HCT116 (cell line): ENCODE results near the gene CHI3L2. TPM values are rescaled to one million over a fixed set of nuclear protein-coding genes. Genes with fewer than 3 reads are reported as not detected.

ENCODE experiments used
- ATAC-seq: fragments of 200-7000 bp; cut with Tn5 transposase; 2 replicates; pipeline ENCODE4 v1.9.1; 2020; ENCODE audit warnings: mild to moderate bottlenecking, moderate library complexity
- BruUV-seq: library from RNA; stranded (reverse); fragments of 400-500 nt; replicated peaks from 2 replicates; lab custom pipeline; 2021; lab: Mats Ljungman, UMichigan
- CTCF ChIA-PET: fragments of 300-600 bp; sonication (Branson Sonifier 250); formaldehyde crosslinking; loops from one replicate; lab custom pipeline; 2021; ENCODE audit warnings: antibody characterized with exemption; lab: Charles Lee
- POLR2A ChIA-PET: fragments of 300-600, 350-600 bp; sonication (Branson Sonifier 250); formaldehyde crosslinking; loops from one replicate; lab custom pipeline; 2021; ENCODE audit warnings: antibody characterized with exemption; lab: Charles Lee
- RAD21 ChIA-PET, 2 experiments: fragments of 300-600 bp; sonication (Branson Sonifier 250); formaldehyde crosslinking; loops; one replicate each; lab custom pipeline; 2023; ENCODE audit warnings: low total read pairs in 2 of 2; ENCODE audit not compliant: uncharacterized antibody in 2 of 2, unreplicated experiment in 2 of 2, low non-redundant PET in 1 of 2; lab: Charles Lee
- DNase-seq: peaks from one replicate; pipeline ENCODE4 v3.0.0-alpha.2; 2010; ENCODE audit warnings: low read depth, low spot score
- H2AFZ ChIP-seq: fragments of 200-600 bp; shearing (Covaris generic), sonication (generic); 2 replicates; pipeline ENCODE4 v1.6.1; 2017; ENCODE audit warnings: low read depth, mixed run types, mixed read lengths, antibody characterized with exemption, low read length; ENCODE audit not compliant: poor library complexity, severe bottlenecking
- H3K27ac ChIP-seq: 2 replicates; pipeline ENCODE4 v1.5.1; 2012; ENCODE audit warnings: low read depth, low read length
- H3K27me3 ChIP-seq: fragments of 200-600 bp; sonication (generic); 2 replicates; pipeline ENCODE4 v1.6.1; 2016; ENCODE audit warnings: mixed run types, low read length, mixed read lengths; ENCODE audit not compliant: insufficient read depth
- H3K36me3 ChIP-seq, 2 experiments: fragments of 200-500 bp in 1 of 2; fragments of 200-600 bp in 1 of 2; sonication (Bioruptor generic) in 1 of 2; sonication (generic) in 1 of 2; 2 replicates each; pipeline versions ENCODE4 v1.5.1 to v1.6.1; 2014 to 2016; ENCODE audit warnings: low read length in 2 of 2, inconsistent platforms in 1 of 2, mixed read lengths in 1 of 2, mixed run types in 1 of 2; ENCODE audit not compliant: insufficient read depth in 2 of 2, control insufficient read depth in 1 of 2
- H3K4me1 ChIP-seq, 2 experiments: fragments of 200-600 bp in 1 of 2; sonication (generic) in 1 of 2; 2 replicates each; pipeline versions ENCODE4 v1.5.1 to v1.6.1; 2012 to 2017; ENCODE audit warnings: low read length in 2 of 2, inconsistent platforms in 1 of 2, mild to moderate bottlenecking in 1 of 2, mixed read lengths in 1 of 2, mixed run types in 1 of 2, moderate library complexity in 1 of 2; ENCODE audit not compliant: insufficient read depth in 2 of 2, control insufficient read depth in 1 of 2
- H3K4me2 ChIP-seq: fragments of 200-600 bp; sonication (generic); 2 replicates; pipeline ENCODE4 v1.6.1; 2017; ENCODE audit warnings: mixed run types, low read length, mixed read lengths
- H3K4me3 ChIP-seq, 2 experiments: fragments of 200-600 bp in 1 of 2; sonication (generic) in 1 of 2; replicated peaks in 1 of 2; 2 replicates each; pipeline ENCODE4 v1.5.1; 2011 to 2016; ENCODE audit warnings: low read length in 2 of 2, control low read depth in 1 of 2, low read depth in 1 of 2, mild to moderate bottlenecking in 1 of 2, mixed read lengths in 1 of 2, mixed run types in 1 of 2
- H3K79me2 ChIP-seq: fragments of 200-600 bp; sonication (generic); 2 replicates; pipeline ENCODE4 v1.6.1; 2017; ENCODE audit warnings: mild to moderate bottlenecking, mixed run types, low read length, moderate library complexity, mixed read lengths; ENCODE audit not compliant: insufficient read depth
- H3K9ac ChIP-seq: fragments of 200-600 bp; sonication (generic); 2 replicates; pipeline ENCODE4 v1.6.1; 2016; ENCODE audit warnings: low read length, mixed read lengths
- H3K9me2 ChIP-seq: fragments of 200-600 bp; sonication (generic), shearing (Covaris generic); 2 replicates; pipeline ENCODE4 v1.6.1; 2017; ENCODE audit warnings: mixed run types, mild to moderate bottlenecking, moderate library complexity; ENCODE audit not compliant: insufficient read depth
- H3K9me3 ChIP-seq, 2 experiments: fragments of 200-500 bp in 1 of 2; fragments of 200-600 bp in 1 of 2; sonication (Bioruptor generic) in 1 of 2; sonication (generic) in 1 of 2; 2 replicates each; pipeline ENCODE4 v1.6.1; 2014 to 2017; ENCODE audit warnings: low read length in 2 of 2, mixed read lengths in 2 of 2, inconsistent platforms in 1 of 2, low read depth in 1 of 2, mild to moderate bottlenecking in 1 of 2, mixed run types in 1 of 2, moderate library complexity in 1 of 2; ENCODE audit not compliant: control insufficient read depth in 1 of 2, insufficient read depth in 1 of 2
- H4K20me1 ChIP-seq: fragments of 200-600 bp; sonication (generic), shearing (Covaris generic); 2 replicates; pipeline ENCODE4 v1.6.1; 2017; ENCODE audit warnings: mixed run types, mild to moderate bottlenecking, moderate library complexity; ENCODE audit not compliant: insufficient read depth
- CEBPB ChIP-seq: IDR thresholded peaks from 2 replicates; pipeline ENCODE4 v1.6.1; 2012; ENCODE audit warnings: low read depth
- EGR1 ChIP-seq: IDR thresholded peaks from 2 replicates; pipeline ENCODE4 v1.6.1; 2012; ENCODE audit warnings: low read depth
- ELF1 ChIP-seq: IDR thresholded peaks from 2 replicates; pipeline ENCODE4 v1.6.1; 2012; ENCODE audit warnings: low read depth, borderline replicate concordance
- EZH2 ChIP-seq: fragments of 200-600 bp; sonication (generic); IDR thresholded peaks from 2 replicates; pipeline ENCODE4 v1.6.1; 2017; ENCODE audit warnings: antibody characterized with exemption, mixed run types
- EZH2phosphoT487 ChIP-seq: fragments of 200-600 bp; IDR thresholded peaks from 2 replicates; pipeline ENCODE4 v1.6.1; 2018; ENCODE audit warnings: antibody characterized with exemption, borderline replicate concordance
- FOSL1 ChIP-seq: IDR thresholded peaks from 2 replicates; pipeline ENCODE4 v1.6.1; 2012; ENCODE audit warnings: low read depth
- JUND ChIP-seq: IDR thresholded peaks from 2 replicates; pipeline ENCODE4 v1.6.1; 2012
- POLR2A ChIP-seq: IDR thresholded peaks from 2 replicates; pipeline ENCODE4 v1.7.0; 2011; ENCODE audit warnings: borderline replicate concordance; ENCODE audit not compliant: insufficient read depth, insufficient read length; ENCODE audit errors: extremely low read depth
- RAD21 ChIP-seq: IDR thresholded peaks from 2 replicates; pipeline ENCODE4 v1.6.1; 2012; ENCODE audit warnings: low read depth, mild to moderate bottlenecking
- REST ChIP-seq: IDR thresholded peaks from 2 replicates; pipeline ENCODE4 v1.6.1; 2012; ENCODE audit warnings: low read depth
- SIN3A ChIP-seq: IDR thresholded peaks from 2 replicates; pipeline ENCODE4 v1.6.1; 2012; ENCODE audit warnings: low read depth
- SP1 ChIP-seq: IDR thresholded peaks from 2 replicates; pipeline ENCODE4 v1.6.1; 2012; ENCODE audit warnings: low read depth
- SRF ChIP-seq: IDR thresholded peaks from 2 replicates; pipeline ENCODE4 v1.6.1; 2012; ENCODE audit warnings: low read depth
- YY1 ChIP-seq: IDR thresholded peaks from 2 replicates; pipeline ENCODE4 v1.6.1; 2011; ENCODE audit warnings: low read length, low read depth, moderate library complexity, mild to moderate bottlenecking; ENCODE audit not compliant: insufficient replicate concordance; ENCODE audit errors: extremely low read depth
- ZBTB33 ChIP-seq: IDR thresholded peaks from 2 replicates; pipeline ENCODE4 v1.6.1; 2011; ENCODE audit warnings: mild to moderate bottlenecking, low read length, moderate library complexity; ENCODE audit not compliant: insufficient replicate concordance; ENCODE audit errors: extremely low read depth
- ZFX ChIP-seq: fragments of 450-650 bp; IDR thresholded peaks from 2 replicates; pipeline ENCODE4 v1.6.1; 2017
- ZNF274 ChIP-seq: fragments of 200-500 bp; sonication (Bioruptor generic); IDR thresholded peaks from 2 replicates; pipeline ENCODE4 v1.6.1; 2014; ENCODE audit warnings: mild to moderate bottlenecking, low read depth, low read length, inconsistent platforms
- intact Hi-C: fragments of 100-400 bp; cut with micrococcal nuclease; formaldehyde crosslinking; loops from 2 replicates; pipeline ENCODE4 v1.10.0; 2022
- total RNA-seq: library from RNA; stranded (reverse); gene quantifications from one replicate; pipeline ENCODE4 v1.2.1, GENCODE V29; 2021; ENCODE audit not compliant: unreplicated experiment

The CHI3L2 gene
- total RNA-seq, 1 experiment from 2014 or later = not detected

GRCh38 chr1:111234866-111235265 lies 7.4 kb downstream of the CHI3L2 start:
- POLR2A ChIA-PET = no interaction called here
- Histone ChIP-seq H3K4me2 (no peak overlapping the region), H3K27me3 (no peaks in the 10 kb centered on the region), H3K79me2 (no peaks in the 10 kb centered on the region), H3K27ac (no peak overlapping the region), H3K4me1 (peaks cover 0 to 12% of the 10 kb centered on the region in 2 experiments; a peak in 1 of 4 replicates), H3K4me3 (no peak overlapping the region), H3K9ac (no peak overlapping the region), H3K9me3 (no peaks in the 10 kb centered on the region), H3K36me3 (no peaks in the 10 kb centered on the region), H2AFZ (no peak overlapping the region), H4K20me1 (no peaks in the 10 kb centered on the region), H3K9me2 (no peaks in the 10 kb centered on the region)
- TF ChIP-seq ZFX (no peak), JUND (no peak), SP1 (no peak), EGR1 (no peak), EZH2 (no peak), ZBTB33 (no peak), EZH2phosphoT487 (no peak), FOSL1 (no peak), SIN3A (no peak), POLR2A (no peak), RAD21 (no peak), ZNF274 (no peak), REST (no peak), CEBPB (no peak), ELF1 (no peak), YY1 (no peak), SRF (no peak)
- ATAC-seq (no peak; the same call in 1 of the 2 replicates), DNase-seq (no peak)
- intact Hi-C loops = no loop called here
- RAD21 ChIA-PET = no interaction called here
- no TSS peak for BruUV-seq
- CTCF ChIA-PET = no interaction called here
